Stimulated activated CD4-positive, alpha-beta T cell treated with anti-CD3 and anti-CD28 coated beads, Interleukin-15, amount 100 ng/mL, for 1 hour (primary cell): ENCODE results near the gene CHST8.
"Not testable (repeated sequence)": the region's sequence is repeated elsewhere in the genome, so short reads cannot be mapped to it uniquely, and the experiment has no call there.

Experiments used
- DNase-seq, 2 donors: peaks; one replicate each; pipeline ENCODE4 v3.0.0-alpha.2; 2020; ENCODE audit warnings: low read depth in 1 of 2, low spot score in 1 of 2

The CHST8 gene

GRCh38 chr19:33641261-33641660, 19.5 kb downstream of the CHST8 start:
- no peak for DNase-seq

- DNase-seq = no peak
Observed at GRCh38 chr19:33641956-33642498, 20.3 kb downstream of the CHST8 start.

GRCh38 chr19:33644284-33644836, 22.6 kb downstream of the CHST8 start:
- DNase-seq = no peak

- no peak for DNase-seq
Observed at GRCh38 chr19:33646306-33646705, 24.6 kb downstream of the CHST8 start.

GRCh38 chr19:33647146-33647545, 25.4 kb downstream of the CHST8 start:
- DNase-seq = no peak

- DNase-seq = no peak
Observed at GRCh38 chr19:33649627-33650305, 28.0 kb downstream of the CHST8 start.

- DNase-seq = no peak
Observed at GRCh38 chr19:33653684-33654083, 31.9 kb downstream of the CHST8 start.

- DNase-seq = no peak
Observed at GRCh38 chr19:33654840-33655508, 33.2 kb downstream of the CHST8 start.

- no peak for DNase-seq
Observed at GRCh38 chr19:33659835-33660234, 38.1 kb downstream of the CHST8 start.

- DNase-seq = no peak
Observed at GRCh38 chr19:33660410-33661124, 38.8 kb downstream of the CHST8 start.

GRCh38 chr19:33661336-33661735, 39.6 kb downstream of the CHST8 start:
- DNase-seq = no peak

GRCh38 chr19:33662391-33663092, 40.8 kb downstream of the CHST8 start:
- no peak for DNase-seq

GRCh38 chr19:33663316-33663715, 41.6 kb downstream of the CHST8 start:
- not testable (repeated sequence) for DNase-seq

GRCh38 chr19:33664744-33665143, 43.0 kb downstream of the CHST8 start:
- no peak for DNase-seq

GRCh38 chr19:33665776-33666595, 44.2 kb downstream of the CHST8 start:
- DNase-seq = no peak

GRCh38 chr19:33667141-33667650, 45.4 kb downstream of the CHST8 start:
- DNase-seq = no peak

GRCh38 chr19:33667881-33668280, 46.1 kb downstream of the CHST8 start:
- DNase-seq = no peak

GRCh38 chr19:33668968-33669367, 47.2 kb downstream of the CHST8 start:
- no peak for DNase-seq

- no peak for DNase-seq
Observed at GRCh38 chr19:33669376-33669775, 47.6 kb downstream of the CHST8 start.

- no peak for DNase-seq
Observed at GRCh38 chr19:33670398-33670797, 48.6 kb downstream of the CHST8 start.
